ENCODE measurements around the gene TFR2.

DNA sequence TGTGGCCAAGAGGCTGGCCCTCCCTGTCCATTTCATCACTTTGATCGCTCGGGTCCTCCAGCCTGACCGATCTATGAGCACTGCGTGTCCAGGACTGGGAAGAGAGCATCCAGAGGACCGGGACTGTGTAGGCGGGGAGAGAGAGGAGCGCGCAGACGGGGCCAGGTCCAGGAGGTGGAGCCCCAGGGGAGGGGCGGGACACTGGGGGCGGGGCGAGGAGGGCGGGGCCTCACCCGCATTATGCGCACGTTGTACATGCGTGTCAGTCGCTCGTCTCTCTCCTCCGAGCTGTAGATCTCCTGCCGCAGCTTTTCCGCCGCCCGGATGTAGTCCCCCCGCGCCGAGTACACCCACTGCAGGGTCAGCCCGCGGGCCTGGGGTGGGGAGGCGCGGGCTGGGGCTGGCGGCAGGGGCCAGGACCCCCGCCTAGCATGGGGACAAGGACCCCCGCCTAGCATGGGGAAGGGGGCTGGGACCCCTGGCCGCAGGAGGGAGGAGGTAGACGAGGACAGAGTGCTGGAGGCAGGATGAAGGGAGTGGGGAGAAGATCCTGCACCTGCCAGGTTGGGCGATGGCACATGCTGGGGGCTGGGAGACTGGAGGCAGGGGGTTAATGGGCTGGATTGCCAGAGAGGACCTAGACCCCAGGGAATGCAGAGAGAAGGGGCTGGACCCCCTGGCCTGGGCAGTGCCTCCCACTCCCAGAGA lies 14.7 kb downstream of the TFR2 start:
- no peak; the same call in 1 of the 2 replicates for TF ChIP-seq EP300 (IDR thresholded peaks at IDR 0.05; ENCODE audit: low read length)
- no peak for TF ChIP-seq ERF (CRISPR knock-in tag; IDR thresholded peaks at IDR 0.05)
- TF ChIP-seq POLR2A (conservative IDR thresholded peaks at IDR 0.05), result peak; percentile 71; the same call in 1 of the 2 replicates
- no peak for TF ChIP-seq TEAD2 (tag; IDR thresholded peaks at IDR 0.05)
- TF ChIP-seq MTF1 (CRISPR knock-in tag; IDR thresholded peaks at IDR 0.05; ENCODE audit: borderline replicate concordance), result no peak
- TF ChIP-seq, protein P1, sequence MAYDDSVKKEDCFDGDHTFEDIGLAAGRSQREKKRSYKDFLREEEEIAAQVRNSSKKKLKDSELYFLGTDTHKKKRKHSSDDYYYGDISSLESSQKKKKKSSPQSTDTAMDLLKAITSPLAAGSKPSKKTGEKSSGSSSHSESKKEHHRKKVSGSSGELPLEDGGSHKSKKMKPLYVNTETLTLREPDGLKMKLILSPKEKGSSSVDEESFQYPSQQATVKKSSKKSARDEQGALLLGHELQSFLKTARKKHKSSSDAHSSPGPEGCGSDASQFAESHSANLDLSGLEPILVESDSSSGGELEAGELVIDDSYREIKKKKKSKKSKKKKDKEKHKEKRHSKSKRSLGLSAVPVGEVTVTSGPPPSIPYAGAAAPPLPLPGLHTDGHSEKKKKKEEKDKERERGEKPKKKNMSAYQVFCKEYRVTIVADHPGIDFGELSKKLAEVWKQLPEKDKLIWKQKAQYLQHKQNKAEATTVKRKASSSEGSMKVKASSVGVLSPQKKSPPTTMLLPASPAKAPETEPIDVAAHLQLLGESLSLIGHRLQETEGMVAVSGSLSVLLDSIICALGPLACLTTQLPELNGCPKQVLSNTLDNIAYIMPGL (CRISPR knock-in tag; IDR thresholded peaks at IDR 0.05), result no peak
- no peak for TF ChIP-seq NR2C2 (CRISPR knock-in tag; IDR thresholded peaks at IDR 0.05)
- no peak for TF ChIP-seq NR2C2 (tag; IDR thresholded peaks at IDR 0.05)
- TF ChIP-seq POLR2AphosphoS5 (IDR thresholded peaks at IDR 0.05; ENCODE audit: control insufficient read depth, insufficient read depth, low read depth, low read length), result peak; percentile 43; the same call in 1 of the 2 replicates
- no peak for TF ChIP-seq JUNB (CRISPR knock-in tag; conservative IDR thresholded peaks at IDR 0.05)
- TF ChIP-seq MCM3 (IDR thresholded peaks at IDR 0.05), result no peak
- TF ChIP-seq, protein P2, sequence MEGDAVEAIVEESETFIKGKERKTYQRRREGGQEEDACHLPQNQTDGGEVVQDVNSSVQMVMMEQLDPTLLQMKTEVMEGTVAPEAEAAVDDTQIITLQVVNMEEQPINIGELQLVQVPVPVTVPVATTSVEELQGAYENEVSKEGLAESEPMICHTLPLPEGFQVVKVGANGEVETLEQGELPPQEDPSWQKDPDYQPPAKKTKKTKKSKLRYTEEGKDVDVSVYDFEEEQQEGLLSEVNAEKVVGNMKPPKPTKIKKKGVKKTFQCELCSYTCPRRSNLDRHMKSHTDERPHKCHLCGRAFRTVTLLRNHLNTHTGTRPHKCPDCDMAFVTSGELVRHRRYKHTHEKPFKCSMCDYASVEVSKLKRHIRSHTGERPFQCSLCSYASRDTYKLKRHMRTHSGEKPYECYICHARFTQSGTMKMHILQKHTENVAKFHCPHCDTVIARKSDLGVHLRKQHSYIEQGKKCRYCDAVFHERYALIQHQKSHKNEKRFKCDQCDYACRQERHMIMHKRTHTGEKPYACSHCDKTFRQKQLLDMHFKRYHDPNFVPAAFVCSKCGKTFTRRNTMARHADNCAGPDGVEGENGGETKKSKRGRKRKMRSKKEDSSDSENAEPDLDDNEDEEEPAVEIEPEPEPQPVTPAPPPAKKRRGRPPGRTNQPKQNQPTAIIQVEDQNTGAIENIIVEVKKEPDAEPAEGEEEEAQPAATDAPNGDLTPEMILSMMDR (IDR thresholded peaks at IDR 0.05 in 2 of 3, conservative IDR thresholded peaks at IDR 0.05 in 1 of 3; ENCODE audit: insufficient read depth in 2 of 3, low read depth in 1 of 3, low read length in 3 of 3), result no peak
- TF ChIP-seq POLR3A (IDR thresholded peaks at IDR 0.05; ENCODE audit: borderline replicate concordance, extremely low read depth, insufficient read depth, insufficient read length), result no peak
- TF ChIP-seq CBFB (CRISPR knock-in tag; IDR thresholded peaks at IDR 0.05), result no peak
- no peak for TF ChIP-seq CEBPB (tag; IDR thresholded peaks at IDR 0.05)

All from K562 (cell line).